HG03520 (cell line): ENCODE measurements around the gene CREB3L2.

Experiments used
- ATAC-seq: cut with Tn5 transposase; IDR thresholded peaks from one replicate; pipeline ENCODE4 v1.9.1; 2021; ENCODE audit warnings: mild to moderate bottlenecking, moderate library complexity; ENCODE audit not compliant: unreplicated experiment

The CREB3L2 gene

DNA sequence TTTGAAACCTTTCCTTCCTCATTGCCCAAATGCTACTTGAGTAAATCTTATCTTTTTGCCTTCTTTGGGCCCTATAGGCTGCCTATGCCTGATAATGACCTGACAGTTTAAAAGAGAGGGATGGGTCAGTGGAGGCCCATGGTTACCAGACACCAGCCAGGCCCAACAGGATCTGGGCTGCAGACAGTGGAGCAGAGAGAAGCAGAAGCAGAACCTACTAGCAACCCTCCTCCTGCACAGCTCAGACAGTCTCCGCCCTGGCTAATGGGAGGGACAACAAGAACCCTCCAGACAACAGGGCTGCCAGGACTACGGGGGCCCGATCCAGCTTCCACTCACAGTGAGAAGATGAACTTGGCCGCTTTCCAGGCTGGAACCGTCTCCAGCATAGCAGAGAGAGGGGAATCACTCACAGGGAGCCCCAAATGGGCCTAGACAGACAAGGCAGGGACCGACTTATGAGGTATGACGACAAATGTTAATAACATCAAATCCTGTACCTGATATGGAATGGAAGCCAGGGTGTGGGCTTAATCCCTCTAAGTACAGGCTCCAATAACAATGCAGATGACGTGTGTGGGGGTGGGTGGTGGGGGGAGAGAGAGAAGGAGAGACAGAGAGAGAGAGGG is 123.4 kb downstream of the CREB3L2 start:
- no peak for ATAC-seq

DNA sequence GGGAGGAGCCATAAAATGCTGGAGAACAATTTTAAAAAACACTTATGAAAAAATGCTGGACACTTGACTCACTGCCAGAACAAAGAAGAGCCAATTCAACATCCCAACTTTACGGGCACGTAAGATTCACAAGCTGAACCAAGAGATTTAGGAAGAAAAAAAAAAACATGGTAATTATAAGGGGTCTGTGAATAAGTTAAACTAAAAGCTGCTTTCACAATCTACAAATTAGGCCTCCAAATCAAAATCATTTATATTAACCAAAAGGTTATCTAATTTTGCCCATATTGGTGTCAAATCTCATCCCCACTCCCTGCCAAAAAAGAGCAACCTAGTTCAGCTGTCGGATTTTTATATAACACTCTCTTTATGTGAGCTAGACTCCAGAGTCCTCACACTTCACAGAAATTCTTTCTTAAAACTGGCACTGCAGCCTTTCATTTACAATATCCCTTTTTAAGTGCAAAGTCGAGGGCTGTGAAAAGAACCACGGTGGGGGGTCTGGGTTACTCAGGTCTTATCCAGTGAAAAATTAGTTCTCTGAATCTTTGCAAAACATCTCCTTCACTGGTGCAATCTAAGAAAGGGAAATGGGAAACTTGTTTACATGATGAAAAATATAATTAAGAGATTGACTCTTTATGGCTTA is 124.7 kb downstream of the CREB3L2 start:
- no peak for ATAC-seq

DNA sequence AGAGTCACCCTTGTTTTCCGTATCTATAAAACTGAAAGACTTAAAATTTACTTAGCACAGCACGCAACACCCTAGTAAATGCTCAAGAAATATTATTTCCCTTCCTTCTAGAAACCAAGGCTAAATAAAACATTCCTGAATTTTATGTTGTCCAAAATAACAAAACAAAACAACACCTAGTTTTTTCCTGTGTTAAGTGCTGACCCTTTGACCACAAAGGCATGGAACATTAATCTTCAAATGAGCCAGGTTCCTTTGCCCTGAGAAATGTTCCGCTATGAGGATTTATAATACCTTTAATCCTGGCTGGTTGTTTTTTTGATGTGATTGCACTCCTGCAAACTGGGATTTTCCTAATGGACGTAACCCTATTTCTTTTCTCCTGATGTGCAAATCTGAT is 126.1 kb downstream of the CREB3L2 start:
- ATAC-seq = no peak

DNA sequence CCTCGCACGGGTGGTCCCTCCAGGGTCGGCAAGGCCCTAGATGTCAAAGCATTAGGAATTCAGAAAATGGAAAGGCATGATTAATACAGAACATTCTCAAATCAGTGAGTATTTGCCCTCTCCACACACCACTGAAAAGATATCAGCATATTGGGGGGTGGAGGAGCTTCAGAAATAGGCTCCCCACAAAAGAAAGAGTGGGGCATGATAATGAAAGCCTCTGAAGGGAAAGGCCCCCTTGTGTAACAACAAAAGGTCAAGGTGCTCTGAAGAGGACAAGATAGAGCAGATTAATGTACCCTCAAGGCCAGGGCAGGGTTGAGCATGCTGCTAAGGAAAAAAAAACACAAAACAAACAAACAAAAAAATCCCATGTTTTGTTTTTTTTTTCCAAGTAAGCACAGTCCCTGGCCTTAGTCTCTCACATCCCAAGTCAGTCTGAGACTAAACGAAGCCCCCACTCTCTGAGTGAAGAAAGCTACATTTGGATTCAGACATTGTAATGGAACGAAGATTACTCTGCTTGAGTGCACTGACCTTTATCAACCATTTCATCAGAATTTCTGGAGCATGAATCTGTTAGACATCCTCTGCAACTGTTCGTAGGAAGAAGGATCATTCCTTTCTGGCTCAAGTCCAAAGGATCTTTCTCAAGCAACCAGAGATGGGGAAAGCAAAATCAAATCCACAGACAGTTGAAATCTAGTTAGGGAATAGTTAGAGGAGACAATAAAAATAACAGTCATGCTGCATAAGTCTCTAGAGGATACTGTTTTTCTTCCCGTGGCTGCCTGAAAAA is 127.7 kb downstream of the CREB3L2 start:
- no peak for ATAC-seq

DNA sequence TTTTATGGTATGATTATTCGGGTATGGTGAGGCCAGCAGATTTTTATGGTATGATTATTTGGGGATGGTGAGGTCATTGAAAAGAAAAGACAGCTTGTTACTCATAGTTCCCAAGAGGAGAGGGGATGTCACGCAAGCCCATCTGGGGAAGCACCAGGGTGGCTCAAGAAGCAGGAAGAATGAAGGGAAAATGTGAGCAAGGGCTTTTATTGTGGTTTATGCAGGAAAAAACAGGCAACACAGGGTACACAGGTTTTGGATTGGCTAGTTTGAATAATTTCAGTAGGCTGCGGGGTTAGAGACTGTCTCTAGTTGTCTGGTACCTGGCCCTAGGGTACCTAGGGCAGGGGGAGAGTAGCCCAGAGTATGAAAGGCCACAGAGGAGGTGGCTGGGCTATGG is 128.4 kb downstream of the CREB3L2 start:
- ATAC-seq = no peak

DNA sequence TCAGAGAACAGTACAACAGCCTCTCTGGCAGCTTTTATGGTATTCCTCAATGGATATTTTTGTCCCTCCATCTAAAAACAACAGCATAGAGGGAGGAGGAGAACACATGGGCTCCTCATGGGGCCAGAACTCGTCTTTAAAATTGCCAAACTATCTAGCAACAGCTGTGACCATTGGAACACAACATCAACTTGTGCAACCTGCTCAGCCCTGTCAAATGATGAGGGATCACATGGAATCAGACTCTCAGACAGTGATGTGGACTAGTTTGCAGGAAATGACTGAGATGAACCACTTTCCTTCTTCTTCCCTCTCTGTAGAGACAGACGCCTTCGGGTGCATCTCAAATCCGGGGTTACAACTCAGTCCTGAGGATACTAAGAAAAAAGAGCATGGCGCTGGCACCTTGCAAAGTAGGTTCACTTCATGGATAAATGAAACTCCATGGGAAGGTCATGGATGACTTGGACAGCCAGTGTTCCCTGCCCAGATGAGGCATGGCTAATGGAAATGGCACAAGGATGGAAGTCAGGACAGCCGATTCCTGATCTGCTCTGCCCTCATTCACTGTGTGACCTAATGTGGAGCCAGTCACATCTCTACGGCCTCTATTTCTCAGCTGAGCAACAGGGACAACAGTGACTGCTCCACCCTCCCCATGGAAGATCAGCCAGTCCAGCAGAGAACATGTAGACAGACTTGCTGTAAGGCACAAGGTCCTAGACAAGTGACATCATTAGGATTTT is 130.5 kb downstream of the CREB3L2 start:
- no peak for ATAC-seq

DNA sequence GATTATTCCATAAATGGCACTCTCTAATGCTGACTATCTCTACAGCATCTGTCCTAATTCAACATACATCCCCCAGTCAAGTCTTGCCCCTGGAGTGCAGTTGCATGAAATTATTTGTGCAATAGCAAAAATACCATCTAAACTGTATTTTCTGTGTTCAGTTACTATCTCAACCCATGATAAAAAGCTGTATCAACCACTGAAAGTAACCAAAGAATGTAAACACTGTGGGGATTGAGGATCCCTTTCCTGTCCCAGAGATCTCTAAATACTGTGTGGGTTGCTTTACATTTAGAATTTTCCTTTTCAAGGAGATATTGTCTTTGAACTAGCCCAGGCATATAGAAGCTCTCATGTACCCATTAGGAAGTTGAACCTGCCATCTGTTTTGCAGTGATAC is 131.2 kb downstream of the CREB3L2 start:
- no peak for ATAC-seq

DNA sequence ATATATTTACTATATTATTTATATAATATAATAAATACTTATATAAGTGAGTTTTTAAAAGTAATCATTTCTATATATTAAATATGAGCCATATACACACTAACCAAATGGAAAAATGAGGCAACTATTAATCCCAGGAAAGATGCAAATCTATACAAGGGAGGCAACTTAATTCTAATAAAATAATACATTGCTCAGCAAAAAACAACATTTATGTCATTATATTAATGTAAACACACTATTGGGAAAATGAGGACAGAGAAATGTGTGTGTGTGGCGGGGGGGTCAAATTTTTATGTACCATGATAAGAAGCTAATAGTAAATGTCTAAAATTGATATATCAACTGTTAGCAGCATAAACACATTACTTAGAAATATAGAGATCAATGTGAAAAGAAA is 131.8 kb downstream of the CREB3L2 start:
- no peak for ATAC-seq

DNA sequence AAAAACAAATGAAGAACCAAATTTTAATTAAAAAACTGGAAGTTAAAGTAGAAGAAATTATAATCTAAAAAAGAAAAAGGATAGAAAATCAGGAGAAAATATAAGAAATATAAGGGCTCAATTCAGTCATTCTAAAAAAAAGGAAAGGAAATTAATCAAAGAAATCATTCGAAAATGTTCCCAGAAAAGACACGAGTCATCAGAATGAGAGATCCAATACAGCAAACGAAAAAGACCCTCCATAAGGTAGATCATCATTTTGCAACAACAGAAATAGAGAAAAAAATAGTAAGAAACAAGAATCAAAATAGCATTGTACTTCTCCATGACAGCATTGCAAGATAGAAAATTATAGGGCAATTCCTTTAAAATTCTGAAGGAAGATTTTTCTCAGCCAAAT is 132.6 kb downstream of the CREB3L2 start:
- ATAC-seq = no peak

DNA sequence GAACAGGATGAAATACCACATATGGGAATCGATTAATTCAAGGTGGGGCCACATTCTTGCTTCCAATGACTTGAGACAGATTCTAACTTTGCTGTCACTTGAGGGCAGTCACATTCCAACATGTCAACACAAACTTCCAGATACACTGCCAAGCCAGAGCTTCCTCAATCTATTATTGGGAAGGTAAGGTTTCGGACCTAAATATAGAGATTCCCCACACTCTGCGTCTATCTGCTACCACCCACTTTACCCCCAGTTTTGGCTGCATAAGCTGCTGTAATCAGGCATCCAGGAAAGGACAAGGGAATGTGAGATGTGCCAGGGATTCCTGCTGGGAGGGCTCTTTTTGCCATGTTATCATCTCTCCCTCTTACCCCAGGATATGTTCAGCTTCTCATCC is 134.6 kb downstream of the CREB3L2 start:
- no peak for ATAC-seq

DNA sequence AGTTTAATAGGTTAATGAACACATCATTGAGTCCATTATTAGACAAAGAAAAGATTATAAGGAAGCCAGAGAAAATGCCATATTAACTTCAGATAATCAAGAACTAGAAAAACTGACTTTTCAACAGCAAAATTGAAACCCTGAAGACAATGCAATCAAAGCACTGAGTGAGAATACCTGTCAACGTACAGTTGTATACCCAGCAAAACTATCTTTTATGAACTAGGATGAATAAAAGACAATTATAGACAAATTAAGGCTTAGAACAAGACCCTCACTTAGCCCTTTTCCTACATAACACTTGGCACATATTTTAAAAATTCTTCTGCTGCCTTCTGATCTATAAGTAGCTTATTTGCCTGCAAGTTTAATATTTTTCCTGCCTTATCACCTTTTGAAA is 136.1 kb downstream of the CREB3L2 start:
- ATAC-seq = no peak

DNA sequence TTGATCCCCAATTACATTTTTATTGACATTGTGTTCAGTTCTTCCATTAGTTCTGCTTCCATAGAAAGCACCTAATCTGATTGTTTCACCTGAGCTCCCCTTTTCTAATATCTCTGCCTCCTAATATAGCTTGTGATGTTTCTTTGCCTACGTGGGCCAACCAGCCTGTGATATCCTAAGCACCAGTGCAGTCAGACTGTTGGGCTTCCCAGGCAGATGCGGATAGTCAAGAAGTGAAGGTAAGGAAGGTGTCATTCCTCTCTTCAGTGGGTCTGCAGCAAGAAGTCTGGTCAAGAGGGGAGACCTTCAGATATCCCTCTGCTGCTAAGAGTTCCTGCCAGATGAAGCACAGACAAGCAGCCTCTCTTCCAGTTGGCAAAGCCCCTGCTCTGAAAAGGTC is 138.9 kb downstream of the CREB3L2 start:
- ATAC-seq = no peak

DNA sequence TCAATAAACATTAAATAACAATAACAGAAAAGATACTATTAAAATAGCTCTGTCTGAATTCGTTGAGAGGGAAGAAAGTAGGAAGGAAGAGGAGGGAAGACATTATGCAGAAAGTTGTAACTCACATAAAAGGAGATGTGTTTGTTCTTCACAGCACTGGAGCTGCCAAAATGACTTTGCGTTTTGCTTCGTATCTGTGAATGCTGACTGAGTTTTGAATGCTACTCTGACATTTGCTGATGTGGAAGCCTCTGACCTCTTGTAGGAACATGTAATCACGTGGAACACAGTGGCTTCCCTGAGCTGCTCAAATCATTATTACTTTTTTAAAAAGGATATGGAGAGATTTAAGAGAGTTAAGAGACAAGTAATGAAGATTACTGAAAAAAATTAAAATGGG is 139.5 kb downstream of the CREB3L2 start:
- ATAC-seq = no peak

DNA sequence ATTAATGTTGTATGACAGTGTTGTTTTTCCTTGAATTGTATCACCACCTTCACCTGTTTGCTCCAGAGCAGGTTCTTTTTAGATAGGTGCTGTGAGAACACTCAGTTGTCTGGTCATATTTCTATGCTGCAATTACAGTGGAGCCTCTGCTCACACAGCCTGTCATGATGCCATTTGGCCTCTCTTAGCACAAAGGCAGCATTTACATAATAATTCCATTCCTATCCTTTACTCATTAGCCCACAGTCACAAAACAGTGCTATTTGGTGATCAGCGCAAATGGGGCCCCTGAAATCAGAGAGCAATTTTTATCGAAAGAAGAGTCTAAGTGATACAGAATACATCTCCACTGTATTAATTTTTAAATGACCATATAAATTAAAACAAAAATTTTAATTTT is 141.3 kb downstream of the CREB3L2 start:
- no peak for ATAC-seq

DNA sequence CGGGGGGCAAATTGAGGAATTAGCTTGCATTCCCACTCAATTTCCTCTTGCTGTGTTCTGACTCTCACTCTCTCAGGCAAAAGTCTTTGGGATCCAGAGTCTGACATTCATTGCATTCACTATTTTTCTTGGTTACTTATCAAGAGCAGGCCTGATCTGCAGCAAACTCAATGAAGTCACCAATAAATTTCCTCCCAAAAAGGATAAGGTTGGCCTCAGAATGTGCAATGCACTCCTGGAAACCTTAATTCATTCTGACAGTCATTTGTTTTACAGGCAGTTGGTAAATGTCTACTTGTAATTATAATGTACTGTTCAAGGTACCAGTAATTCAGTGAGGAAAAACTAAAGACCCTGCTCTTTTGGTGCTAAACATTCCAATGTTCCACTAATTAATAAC is 148.8 kb downstream of the CREB3L2 start:
- ATAC-seq = no peak

DNA sequence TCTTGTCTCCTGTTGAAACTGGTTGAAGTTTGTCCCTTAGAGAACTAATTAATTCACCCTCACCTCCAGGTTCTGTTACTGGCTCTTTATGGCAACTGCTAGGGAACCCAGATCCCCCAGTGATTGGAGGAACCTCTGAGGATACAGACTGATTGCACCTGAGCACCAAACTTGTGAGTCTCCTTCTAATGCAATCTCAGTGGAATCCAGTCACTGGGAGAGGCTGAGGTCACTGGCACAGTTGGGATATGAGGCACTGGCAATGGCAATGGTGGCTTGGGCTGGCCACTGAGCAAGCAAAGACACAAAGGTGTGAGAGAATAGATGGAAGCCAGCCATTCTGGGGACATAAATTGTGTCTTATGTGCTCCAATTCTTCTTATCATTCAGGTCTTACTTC is 149.8 kb downstream of the CREB3L2 start:
- ATAC-seq = no peak

DNA sequence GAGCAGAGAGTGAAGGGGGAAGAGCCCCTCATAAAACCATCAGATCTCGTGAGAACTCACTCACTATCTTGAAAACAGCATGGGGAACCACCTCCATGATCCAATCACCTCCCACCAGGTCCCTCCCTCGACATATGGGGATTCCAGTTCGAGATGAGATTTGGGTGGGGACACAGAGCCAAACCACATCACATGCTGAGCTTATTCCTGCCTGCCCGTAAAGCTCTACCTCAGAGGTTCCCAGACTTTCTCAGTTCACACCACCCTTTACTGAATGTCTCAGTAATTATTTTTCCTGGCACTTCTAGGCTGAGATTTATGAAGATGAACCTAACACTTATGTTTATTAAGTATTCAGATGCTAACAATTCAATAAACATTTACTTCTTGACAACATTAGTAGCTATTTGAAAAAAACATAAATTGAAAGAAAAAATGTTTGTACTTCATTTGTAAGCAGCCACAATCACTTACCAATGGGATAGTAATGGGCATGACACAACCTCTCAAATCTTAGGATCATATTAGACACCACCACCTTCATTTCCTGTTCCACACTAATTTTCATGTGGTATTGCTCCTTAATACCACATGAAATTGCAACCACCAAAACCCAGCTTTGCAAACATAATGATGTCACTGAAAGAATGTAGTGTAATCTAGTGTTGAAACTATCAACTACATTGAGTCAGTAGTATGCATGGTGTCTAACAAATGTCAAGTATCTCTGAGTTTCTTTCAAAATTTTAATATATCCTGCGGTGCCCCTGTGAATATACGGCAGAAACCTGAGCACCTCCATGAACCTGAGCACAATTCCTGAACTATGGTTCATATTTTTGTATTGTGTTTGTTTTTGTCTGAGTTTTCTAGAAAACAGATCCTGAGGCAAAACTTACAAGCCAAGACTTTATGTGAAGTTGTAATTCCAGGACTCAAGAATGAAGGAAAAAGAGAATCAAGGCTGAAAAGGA is 150.6 kb downstream of the CREB3L2 start:
- ATAC-seq = no peak

DNA sequence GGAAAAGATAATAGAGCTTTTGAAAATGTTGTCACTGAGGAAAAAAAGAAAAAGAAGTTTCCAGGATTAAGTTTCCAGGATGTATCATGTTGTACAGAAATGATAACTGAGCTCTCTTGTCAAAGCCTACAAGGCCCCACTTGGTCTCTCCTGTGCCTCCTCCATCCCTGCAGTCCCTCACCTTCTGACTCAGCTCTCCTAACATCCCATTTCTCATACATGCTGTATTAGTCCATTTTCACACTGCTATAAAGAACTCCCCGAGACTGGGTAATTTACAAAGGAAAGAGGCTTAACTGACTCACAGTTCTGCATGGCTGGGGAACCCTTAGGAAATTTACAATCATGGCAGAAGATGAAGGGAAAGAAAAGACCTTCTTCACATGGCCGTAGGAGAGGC is 151.3 kb downstream of the CREB3L2 start:
- no peak for ATAC-seq

DNA sequence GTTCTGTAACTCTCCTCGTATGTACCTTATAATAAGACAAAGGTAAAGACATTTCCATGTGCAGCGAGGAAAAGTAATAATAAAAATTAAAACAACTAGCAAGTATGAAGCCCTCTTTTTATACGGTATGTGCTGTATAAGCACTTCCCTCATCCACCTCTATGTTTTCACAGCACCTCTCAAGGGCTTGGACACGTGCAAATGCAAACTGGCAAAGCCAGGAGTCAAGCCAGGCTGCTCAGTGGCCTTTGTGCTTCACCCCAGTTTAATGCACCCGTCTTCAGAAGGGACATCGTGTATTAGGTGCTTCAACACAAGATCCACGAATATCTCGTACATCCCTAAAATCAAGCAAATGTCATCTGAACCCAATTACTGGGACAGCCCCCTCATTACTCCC is 153.8 kb downstream of the CREB3L2 start:
- no peak for ATAC-seq

DNA sequence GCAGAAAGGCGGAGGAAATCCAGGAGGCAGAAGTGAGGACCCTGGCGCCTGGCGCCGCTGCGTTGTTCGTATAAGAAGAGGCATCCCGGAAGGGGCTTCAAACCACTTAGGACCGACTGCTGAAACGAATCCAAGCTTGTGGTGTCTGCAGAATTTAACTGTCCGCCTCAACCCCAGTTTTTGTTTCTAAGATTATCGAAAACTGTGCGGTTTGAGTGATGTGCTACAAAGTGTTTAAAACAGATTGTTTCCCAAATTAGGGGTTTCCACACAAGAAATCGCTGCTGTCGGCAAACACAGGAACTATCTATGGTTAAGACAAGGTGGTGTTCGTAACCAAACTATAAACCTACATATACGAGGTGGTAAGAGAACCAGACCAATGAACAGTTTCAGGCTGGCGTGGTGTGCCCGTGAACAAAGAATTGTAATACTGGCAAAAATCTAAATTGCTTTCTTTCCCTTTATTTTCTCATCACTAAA is 154.3 kb downstream of the CREB3L2 start:
- ATAC-seq = no peak
